HepG2 (cell line): ENCODE measurements around the gene TMED5. TPM values are rescaled to one million over a fixed set of nuclear protein-coding genes. Genes with fewer than 3 reads are reported as not detected.

ENCODE experiments used
- ATAC-seq: fragments of 200-7000 bp; cut with Tn5 transposase; 3 replicates; pipeline ENCODE4 v1.9.1; 2020; ENCODE audit warnings: mild to moderate bottlenecking, moderate library complexity
- BruUV-seq: library from RNA; stranded (reverse); fragments of 400-500 nt; replicated peaks from 2 replicates; lab custom pipeline; 2021; lab: Mats Ljungman, UMichigan
- CTCF ChIA-PET: fragments of 300-600 bp; formaldehyde crosslinking; extraction: SDS; loops from one replicate; lab custom pipeline; 2021; ENCODE audit warnings: low total read pairs, inconsistent platforms, low intra/inter-chr PET ratio; lab: Yijun Ruan, JAX
- POLR2A ChIA-PET: fragments of 350-600 bp; sonication (Branson Sonifier 250); formaldehyde crosslinking; loops from one replicate; lab custom pipeline; 2020; ENCODE audit warnings: antibody characterized with exemption, inconsistent platforms; lab: Yijun Ruan, JAX
- DNase-seq: peaks from one replicate; pipeline ENCODE4 v3.0.0-alpha.2; 2015; ENCODE audit warnings: low spot score
- FAIRE-seq: peaks from 3 replicates; lab custom pipeline; 2011; peaks lifted over from hg19 to GRCh38; lab: Jason Lieb, UNC
- H2AFZ ChIP-seq: one replicate; pipeline ENCODE4 v1.6.1; 2011; ENCODE audit warnings: low read length, inconsistent platforms
- H3K27ac ChIP-seq: fragments of 300-600 bp; 3 replicates; pipeline ENCODE4 v1.8.0; 2011; ENCODE audit warnings: mixed run types, mild to moderate bottlenecking, mixed read lengths, low read length, inconsistent platforms; ENCODE audit not compliant: insufficient read depth; ENCODE audit errors: extremely low read length
- H3K27me3 ChIP-seq, 2 experiments: fragments of 200-600 bp in 1 of 2; 2 replicates in 1 of 2; 3 replicates in 1 of 2; pipeline versions ENCODE4 v1.6.0 to v1.8.0; 2011; ENCODE audit warnings: low read length in 2 of 2, mild to moderate bottlenecking in 2 of 2, moderate library complexity in 2 of 2, inconsistent platforms in 1 of 2; ENCODE audit not compliant: insufficient read depth in 2 of 2, control insufficient read depth in 1 of 2
- H3K36me3 ChIP-seq, 2 experiments: fragments of 200-600 bp in 1 of 2; replicated peaks in 1 of 2; 2 replicates in 1 of 2; 3 replicates in 1 of 2; pipeline versions ENCODE4 v1.5.1 to v1.8.0; 2011; ENCODE audit warnings: low read length in 2 of 2, inconsistent platforms in 1 of 2; ENCODE audit not compliant: insufficient read depth in 2 of 2, control insufficient read depth in 1 of 2
- H3K4me1 ChIP-seq: 2 replicates; pipeline ENCODE4 v1.5.1; 2012; ENCODE audit warnings: low read length, inconsistent platforms; ENCODE audit not compliant: insufficient read depth
- H3K4me2 ChIP-seq: 2 replicates; pipeline ENCODE4 v1.6.0; 2011; ENCODE audit warnings: low read depth, low read length, inconsistent platforms
- H3K4me3 ChIP-seq, 3 experiments: fragments of 200-600 bp in 1 of 3; sonication (generic), shearing (Covaris generic) in 1 of 3; replicated peaks in 1 of 3; 2 replicates each; pipeline ENCODE4 v1.5.1; 2011 to 2016; ENCODE audit warnings: low read length in 3 of 3, inconsistent platforms in 2 of 3, low read depth in 2 of 3, mild to moderate bottlenecking in 2 of 3, control low read depth in 1 of 3, mixed read lengths in 1 of 3; ENCODE audit not compliant: insufficient read depth in 1 of 3
- H3K79me2 ChIP-seq: one replicate; pipeline ENCODE4 v1.6.1; 2011; ENCODE audit warnings: low read length, inconsistent platforms; ENCODE audit not compliant: insufficient read depth
- H3K9ac ChIP-seq: 2 replicates; pipeline ENCODE4 v1.6.0; 2011; ENCODE audit warnings: mild to moderate bottlenecking, low read depth, low read length, inconsistent platforms; ENCODE audit not compliant: insufficient read depth
- H3K9me3 ChIP-seq: 2 replicates; pipeline ENCODE4 v1.5.1; 2012; ENCODE audit warnings: mild to moderate bottlenecking, low read length
- H4K20me1 ChIP-seq: 2 replicates; pipeline ENCODE4 v1.6.0; 2011; ENCODE audit warnings: inconsistent platforms, mild to moderate bottlenecking, low read length, moderate library complexity; ENCODE audit not compliant: insufficient read depth
- ARNT ChIP-seq: fragments of 450-650 bp; IDR thresholded peaks from 2 replicates; pipeline ENCODE4 v1.6.1; 2017
- BHLHE40 ChIP-seq: IDR thresholded peaks from 2 replicates; pipeline ENCODE4 v1.6.1; 2011; ENCODE audit warnings: low read length, improper control_type of control experiment
- EED ChIP-seq: sonication (generic); formaldehyde crosslinking; IDR thresholded peaks from 2 replicates; pipeline ENCODE4 v1.5.0; 2020; ENCODE audit warnings: mild to moderate bottlenecking, missing genetic modification reagents
- PITX1 ChIP-seq: sonication (generic); formaldehyde crosslinking; IDR thresholded peaks from 2 replicates; pipeline ENCODE4 v1.5.1; 2020; ENCODE audit warnings: mild to moderate bottlenecking, missing genetic modification reagents
- RARA ChIP-seq: IDR thresholded peaks from 2 replicates; pipeline ENCODE4 v1.6.1; 2016; ENCODE audit warnings: missing genetic modification reagents, missing compliant biosample characterization
- SYNCRIP ChIP-seq: fragments of 200-400 bp; formaldehyde crosslinking; IDR thresholded peaks from 2 replicates; pipeline ENCODE4 v1.6.1; 2018; ENCODE audit warnings: mild to moderate bottlenecking, low read depth, low read length; ENCODE audit not compliant: insufficient read depth
- TEAD3 ChIP-seq: optimal IDR thresholded peaks from 2 replicates; pipeline ENCODE3; 2016; ENCODE audit warnings: borderline replicate concordance
- TP53 ChIP-seq: sonication (generic); formaldehyde crosslinking; conservative IDR thresholded peaks from 2 replicates; pipeline ENCODE4 v1.4.0; 2020; ENCODE audit warnings: missing genetic modification reagents
- ZBTB1 ChIP-seq: sonication (generic); formaldehyde crosslinking; IDR thresholded peaks from 2 replicates; pipeline ENCODE4 v1.4.0; 2020; ENCODE audit warnings: missing genetic modification reagents, borderline replicate concordance
- ZNF296 ChIP-seq: sonication (generic); formaldehyde crosslinking; conservative IDR thresholded peaks from 2 replicates; pipeline ENCODE4 v1.5.0; 2020; ENCODE audit warnings: mild to moderate bottlenecking, missing genetic modification reagents
- ZNF790 ChIP-seq: sonication (generic); formaldehyde crosslinking; IDR thresholded peaks from 2 replicates; pipeline ENCODE4 v1.8.0; 2022; ENCODE audit warnings: missing genetic modification reagents, mild to moderate bottlenecking, borderline replicate concordance
- ZNF816 ChIP-seq: sonication (generic); formaldehyde crosslinking; IDR thresholded peaks from 2 replicates; pipeline ENCODE4 v1.8.0; 2022; ENCODE audit warnings: missing genetic modification reagents, mild to moderate bottlenecking, borderline replicate concordance
- WGBS: methylation state at CpG from one replicate; pipeline ENCODE4 v1.1.6; 2017; ENCODE audit warnings: low lambda C conversion rate; 5-methylcytosine and 5-hydroxymethylcytosine counted together
- in situ Hi-C: cut with HindIII; loops from 2 replicates; pipeline ENCODE4 v1.10.0; 2017; ENCODE audit warnings: low pct_unique_long_range_greater_than_20kb; ENCODE audit not compliant: extremely low pct_ligation_motif_present
- intact Hi-C: fragments of 100-400 bp; cut with micrococcal nuclease; formaldehyde crosslinking; loops from one replicate; pipeline ENCODE4 v1.10.0; 2022; ENCODE audit not compliant: unreplicated experiment
- polyA plus RNA-seq, 8 experiments: library from polyadenylated mRNA; depleted of rRNA in 3 of 8; stranded (reverse) in 7 of 8; unstranded in 1 of 8; fragments of >200 nt; fragmentation: Illumina TruSeq in 4 of 8; extraction: Trizol in 4 of 8; gene quantifications; 2 replicates each; pipeline versions ENCODE4 v1.2.1 to v1.2.3, GENCODE V29; 2011 to 2016; ENCODE audit warnings: low read depth in 4 of 8, missing spikeins in 1 of 8, mixed read lengths in 1 of 8; ENCODE audit not compliant: insufficient read depth in 1 of 8
- total RNA-seq, 5 experiments: library from RNA; depleted of rRNA; stranded (reverse); fragments of >200 nt; fragmentation: Illumina TruSeq; extraction: Trizol; gene quantifications; 2 replicates each; pipeline ENCODE4 v1.2.3, GENCODE V29; 2016; ENCODE audit warnings: low read depth in 1 of 5
- TF ChIP-seq, protein P1 (sequence below): sonication (generic); formaldehyde crosslinking; IDR thresholded peaks from 2 replicates; pipeline ENCODE4 v1.8.0; 2022; ENCODE audit warnings: missing genetic modification reagents, mild to moderate bottlenecking, borderline replicate concordance
- TF ChIP-seq, protein P2 (sequence below): IDR thresholded peaks from 2 replicates; pipeline ENCODE4 v1.6.1; 2016; ENCODE audit warnings: missing biosample characterization, missing genetic modification reagents, low read depth

The TMED5 gene
- total and polyA plus RNA-seq, 2 of the 13 experiments (the other 11 are each of a cell fraction or from before 2014, with no cell fraction given): 58.1 to 99.0 TPM

DNA sequence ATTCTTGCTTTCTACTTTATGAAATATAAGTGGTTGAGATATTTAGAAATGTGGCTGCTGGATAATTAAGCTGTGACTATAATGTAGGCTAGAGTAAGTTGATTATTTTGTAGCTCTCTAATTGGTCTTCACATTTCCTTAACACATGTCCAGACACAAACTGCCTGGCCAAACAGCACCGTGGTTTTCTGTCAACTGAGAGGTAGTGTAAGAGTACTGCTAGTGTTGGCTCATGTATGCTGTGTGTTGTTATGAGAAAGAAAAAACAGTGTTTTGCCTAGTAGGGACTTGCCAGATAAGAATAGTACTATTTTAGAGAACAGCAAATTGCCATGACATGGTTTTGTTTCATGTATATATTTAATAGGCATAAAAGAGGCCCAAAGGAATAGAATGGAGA is 37.1 kb downstream of the TMED5 start:
- WGBS: 87% methylated on average over 1 of the region's 1 CpG
- Histone ChIP-seq H2AFZ (no peak overlapping the region), H3K79me2 (no peaks in the 10 kb centered on the region), H3K4me1 (no peaks in the 10 kb centered on the region), H3K27ac (no peak overlapping the region), H3K4me2 (no peak overlapping the region), H4K20me1 (no peaks in the 10 kb centered on the region), H3K27me3 (no peaks in the 10 kb centered on the region), H3K9ac (no peak overlapping the region), H3K9me3 (no peaks in the 10 kb centered on the region), H3K4me3 (no peak overlapping the region), H3K36me3 (peaks cover 1 to 15% of the 10 kb centered on the region in 2 experiments; a peak in 1 of 5 replicates)
- POLR2A ChIA-PET: no interaction called here
- in situ Hi-C loops (no loop called here), intact Hi-C loops (no loop called here)
- no peak for TF ChIP-seq EED
- TF ChIP-seq TEAD3 (CRISPR knock-in tag): no peak
- TF ChIP-seq ARNT: no peak
- TF ChIP-seq, protein P1, sequence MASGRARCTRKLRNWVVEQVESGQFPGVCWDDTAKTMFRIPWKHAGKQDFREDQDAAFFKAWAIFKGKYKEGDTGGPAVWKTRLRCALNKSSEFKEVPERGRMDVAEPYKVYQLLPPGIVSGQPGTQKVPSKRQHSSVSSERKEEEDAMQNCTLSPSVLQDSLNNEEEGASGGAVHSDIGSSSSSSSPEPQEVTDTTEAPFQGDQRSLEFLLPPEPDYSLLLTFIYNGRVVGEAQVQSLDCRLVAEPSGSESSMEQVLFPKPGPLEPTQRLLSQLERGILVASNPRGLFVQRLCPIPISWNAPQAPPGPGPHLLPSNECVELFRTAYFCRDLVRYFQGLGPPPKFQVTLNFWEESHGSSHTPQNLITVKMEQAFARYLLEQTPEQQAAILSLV: no peak
- TF ChIP-seq ZBTB1 (CRISPR knock-in tag): no peak
- TF ChIP-seq ZNF816 (CRISPR knock-in tag): no peak
- TF ChIP-seq RARA (CRISPR knock-in tag): no peak
- no peak for TF ChIP-seq PITX1
- no peak for TF ChIP-seq ZNF296
- TF ChIP-seq TP53: no peak
- TF ChIP-seq, protein P2, sequence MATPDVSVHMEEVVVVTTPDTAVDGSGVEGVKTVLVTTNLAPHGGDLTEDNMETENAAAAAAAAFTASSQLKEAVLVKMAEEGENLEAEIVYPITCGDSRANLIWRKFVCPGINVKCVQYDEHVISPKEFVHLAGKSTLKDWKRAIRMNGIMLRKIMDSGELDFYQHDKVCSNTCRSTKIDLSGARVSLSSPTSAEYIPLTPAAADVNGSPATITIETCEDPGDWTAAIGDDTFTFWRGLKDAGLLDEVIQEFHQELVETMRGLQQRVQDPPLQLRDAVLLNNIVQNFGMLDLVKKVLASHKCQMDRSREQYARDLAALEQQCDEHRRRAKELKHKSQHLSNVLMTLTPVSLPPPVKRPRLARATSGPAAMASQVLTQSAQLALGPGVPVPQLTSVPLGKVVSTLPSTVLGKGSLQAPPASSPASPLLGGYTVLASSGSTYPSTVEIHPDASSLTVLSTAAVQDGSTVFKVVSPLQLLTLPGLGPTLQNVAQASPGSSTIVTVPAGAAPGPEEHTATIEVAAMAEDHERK (CRISPR knock-in tag): no peak
- no peak for TF ChIP-seq SYNCRIP
- TF ChIP-seq BHLHE40: no peak
- no peak for TF ChIP-seq ZNF790 (CRISPR knock-in tag)
- ATAC-seq (no peak), DNase-seq (no peak), FAIRE-seq (no peak)
- BruUV-seq: no TSS peak
- CTCF ChIA-PET: no interaction called here
